ENCODE results near the gene ATP6V1G1.

ATP6V1G1 gene

DNA sequence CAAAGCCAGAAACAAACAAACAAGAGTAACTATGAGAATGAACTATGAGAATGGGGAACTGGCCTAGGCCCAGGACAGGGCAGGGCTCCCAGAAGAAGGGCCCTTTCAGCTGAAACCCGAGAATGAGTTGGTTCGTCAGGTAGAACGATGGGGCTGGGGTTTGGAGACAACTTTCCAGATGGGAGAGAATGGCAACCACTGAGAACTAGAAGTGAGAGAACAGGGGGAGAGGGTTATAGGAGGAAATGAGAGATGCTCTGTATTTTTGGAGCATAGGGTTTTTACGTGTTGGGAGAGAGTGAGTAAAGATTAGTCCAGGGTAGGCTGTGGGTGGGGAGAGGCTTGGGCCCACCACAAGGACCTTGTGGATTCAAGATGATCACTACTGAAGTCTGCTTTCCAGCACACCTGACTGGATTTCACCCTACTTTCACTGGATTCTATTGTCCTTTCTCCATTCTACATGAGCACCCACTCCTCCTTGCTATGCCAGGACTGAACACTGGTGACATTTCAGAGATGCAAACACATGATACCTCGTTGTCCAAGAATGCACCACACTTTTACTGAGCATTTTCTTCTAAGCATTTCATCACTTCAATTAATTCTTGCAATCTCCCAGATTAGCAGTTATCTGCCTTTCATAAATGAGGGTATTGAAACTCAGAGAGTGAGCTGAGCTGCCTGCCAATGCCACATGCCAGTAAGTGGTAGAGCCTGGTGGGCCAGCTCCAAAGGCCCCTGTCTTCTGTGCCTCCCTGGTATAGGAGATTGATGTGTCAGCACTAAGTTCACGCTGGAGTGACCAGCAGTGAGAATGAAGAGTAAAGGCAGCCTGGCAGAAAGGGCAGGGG lies 20.3 kb downstream of the ATP6V1G1 start:
- H3K4me3 ChIP-seq (ENCODE audit: low read depth in 1 of 5, low read length in 5 of 5) = no peak overlapping the region
- H3K27ac ChIP-seq (ENCODE audit: low read depth, low read length) = peak overlapping the region; percentile 82
- peaks cover 10 to 67% (median 50%) of the 10 kb centered on the region in 5 donors for H3K4me1 ChIP-seq (ENCODE audit: control insufficient read depth in 5 of 5, insufficient read depth in 5 of 5, low read length in 5 of 5)
- no peak overlapping the region for H3K9ac ChIP-seq (ENCODE audit: low read length in 5 of 5)
- no peaks in the 10 kb centered on the region for H3K9me3 ChIP-seq (ENCODE audit: control insufficient read depth in 5 of 5, low read length in 5 of 5)
- H3K27me3 ChIP-seq (ENCODE audit: control insufficient read depth in 5 of 5, insufficient read depth in 4 of 5, low read length in 5 of 5) = no peaks in the 10 kb centered on the region
- H3K36me3 ChIP-seq (ENCODE audit: control insufficient read depth in 5 of 5, insufficient read depth in 5 of 5, low read length in 5 of 5) = no peaks in the 10 kb centered on the region

GRCh38 chr9:114608525-114608796 lies 20.9 kb downstream of the ATP6V1G1 start:
- Histone ChIP-seq H3K27me3 (ENCODE audit: control insufficient read depth in 5 of 5, insufficient read depth in 4 of 5, low read length in 5 of 5) (no peaks in the 10 kb centered on the region), H3K27ac (ENCODE audit: low read depth, low read length) (no peak overlapping the region), H3K4me3 (ENCODE audit: low read depth in 1 of 5, low read length in 5 of 5) (no peak overlapping the region), H3K9me3 (ENCODE audit: control insufficient read depth in 5 of 5, low read length in 5 of 5) (no peaks in the 10 kb centered on the region), H3K4me1 (ENCODE audit: control insufficient read depth in 5 of 5, insufficient read depth in 5 of 5, low read length in 5 of 5) (peaks cover 10 to 67% (median 56%) of the 10 kb centered on the region in 5 donors), H3K36me3 (ENCODE audit: control insufficient read depth in 5 of 5, insufficient read depth in 5 of 5, low read length in 5 of 5) (no peaks in the 10 kb centered on the region), H3K9ac (ENCODE audit: low read length in 5 of 5) (no peak overlapping the region)

- H3K4me1 ChIP-seq (ENCODE audit: control insufficient read depth in 5 of 5, insufficient read depth in 5 of 5, low read length in 5 of 5) = peaks cover 12 to 52% (median 47%) of the 10 kb centered on the region in 5 donors
- H3K9ac ChIP-seq (ENCODE audit: low read length in 5 of 5) = peak overlapping the region; percentile 68 to 86 (median 78)
- peak overlapping the region; percentile 81 for H3K27ac ChIP-seq (ENCODE audit: low read depth, low read length)
- H3K9me3 ChIP-seq (ENCODE audit: control insufficient read depth in 5 of 5, low read length in 5 of 5) = no peaks in the 10 kb centered on the region
- peak overlapping the region; percentile 75 to 85 (median 77) for H3K4me3 ChIP-seq (ENCODE audit: low read depth in 1 of 5, low read length in 5 of 5)
- no peaks in the 10 kb centered on the region for H3K36me3 ChIP-seq (ENCODE audit: control insufficient read depth in 5 of 5, insufficient read depth in 5 of 5, low read length in 5 of 5)
- no peaks in the 10 kb centered on the region for H3K27me3 ChIP-seq (ENCODE audit: control insufficient read depth in 5 of 5, insufficient read depth in 4 of 5, low read length in 5 of 5)
These were observed 24.1 kb downstream of the ATP6V1G1 start for GRCh38 chr9:114611516-114612271.

DNA sequence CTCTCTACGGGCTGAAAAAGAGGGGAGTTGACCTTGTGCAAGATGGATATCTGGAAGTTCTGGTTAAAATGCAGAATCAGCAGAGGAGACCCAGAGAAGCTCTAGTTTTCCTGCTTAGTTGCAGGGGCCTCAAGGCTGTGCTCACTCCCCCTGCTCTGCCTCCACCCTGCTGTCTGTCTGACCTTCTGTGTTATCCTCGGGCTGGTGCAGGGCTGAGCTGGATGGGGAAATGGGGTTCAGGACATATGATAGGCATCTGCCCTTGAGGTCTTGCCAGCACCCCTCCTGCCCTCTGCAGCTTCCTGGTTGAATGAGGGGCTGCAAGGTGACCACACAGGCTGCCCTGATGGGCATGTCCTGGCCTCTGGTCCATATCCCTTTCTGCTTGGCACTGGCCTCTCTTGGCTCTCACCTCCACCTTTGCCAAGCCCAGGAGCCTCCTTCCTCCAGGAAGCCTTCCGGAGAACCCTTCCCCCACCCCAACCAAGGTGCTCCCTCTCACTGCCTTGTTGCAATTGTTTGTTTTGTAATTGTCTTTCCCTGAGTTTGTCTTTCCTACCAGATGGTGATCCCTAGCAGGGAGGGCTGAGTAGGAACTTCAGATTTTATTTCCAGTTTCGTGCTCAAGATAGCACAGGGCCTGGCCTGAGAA lies 24.8 kb downstream of the ATP6V1G1 start:
- no peaks in the 10 kb centered on the region for H3K27me3 ChIP-seq (ENCODE audit: control insufficient read depth in 5 of 5, insufficient read depth in 4 of 5, low read length in 5 of 5)
- peaks cover 11 to 51% (median 48%) of the 10 kb centered on the region in 5 donors for H3K4me1 ChIP-seq (ENCODE audit: control insufficient read depth in 5 of 5, insufficient read depth in 5 of 5, low read length in 5 of 5)
- peak overlapping the region; percentile 75 to 85 (median 77) for H3K4me3 ChIP-seq (ENCODE audit: low read depth in 1 of 5, low read length in 5 of 5)
- H3K9ac ChIP-seq (ENCODE audit: low read length in 5 of 5) = peak overlapping the region; percentile 68 to 86 (median 78)
- no peaks in the 10 kb centered on the region for H3K36me3 ChIP-seq (ENCODE audit: control insufficient read depth in 5 of 5, insufficient read depth in 5 of 5, low read length in 5 of 5)
- peak overlapping the region; percentile 81 for H3K27ac ChIP-seq (ENCODE audit: low read depth, low read length)
- no peaks in the 10 kb centered on the region for H3K9me3 ChIP-seq (ENCODE audit: control insufficient read depth in 5 of 5, low read length in 5 of 5)

DNA sequence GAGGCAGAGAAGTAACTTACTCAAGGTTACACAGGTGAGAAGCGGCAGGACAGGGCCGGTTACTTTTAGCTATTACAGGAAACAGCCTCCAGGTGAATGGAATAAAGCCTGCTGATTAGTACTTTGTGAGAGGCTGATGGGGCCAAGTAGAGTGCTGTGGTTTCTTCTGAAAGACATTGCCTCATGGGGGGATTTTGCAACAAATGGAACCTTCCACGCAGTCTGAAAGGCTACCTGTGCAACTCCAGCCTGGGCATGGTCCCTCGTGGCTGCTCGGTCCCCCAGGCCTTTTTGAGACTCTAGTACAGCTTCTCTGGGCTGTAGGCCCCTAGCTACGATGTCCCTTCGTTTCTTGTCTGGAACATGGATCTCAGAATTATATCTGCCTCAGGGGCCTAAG lies 25.5 kb downstream of the ATP6V1G1 start:
- Histone ChIP-seq H3K4me3 (ENCODE audit: low read depth in 1 of 5, low read length in 5 of 5) (peak overlapping the region in 1 of 5 donors; percentile 79), H3K27ac (ENCODE audit: low read depth, low read length) (peak overlapping the region; percentile 81), H3K27me3 (ENCODE audit: control insufficient read depth in 5 of 5, insufficient read depth in 4 of 5, low read length in 5 of 5) (no peaks in the 10 kb centered on the region), H3K9ac (ENCODE audit: low read length in 5 of 5) (peak overlapping the region in 1 of 5 donors; percentile 39), H3K4me1 (ENCODE audit: control insufficient read depth in 5 of 5, insufficient read depth in 5 of 5, low read length in 5 of 5) (peaks cover 11 to 54% (median 46%) of the 10 kb centered on the region in 5 donors), H3K36me3 (ENCODE audit: control insufficient read depth in 5 of 5, insufficient read depth in 5 of 5, low read length in 5 of 5) (peaks cover 0 to 1% (median under 1%) of the 10 kb centered on the region in 5 donors), H3K9me3 (ENCODE audit: control insufficient read depth in 5 of 5, low read length in 5 of 5) (no peaks in the 10 kb centered on the region)

DNA sequence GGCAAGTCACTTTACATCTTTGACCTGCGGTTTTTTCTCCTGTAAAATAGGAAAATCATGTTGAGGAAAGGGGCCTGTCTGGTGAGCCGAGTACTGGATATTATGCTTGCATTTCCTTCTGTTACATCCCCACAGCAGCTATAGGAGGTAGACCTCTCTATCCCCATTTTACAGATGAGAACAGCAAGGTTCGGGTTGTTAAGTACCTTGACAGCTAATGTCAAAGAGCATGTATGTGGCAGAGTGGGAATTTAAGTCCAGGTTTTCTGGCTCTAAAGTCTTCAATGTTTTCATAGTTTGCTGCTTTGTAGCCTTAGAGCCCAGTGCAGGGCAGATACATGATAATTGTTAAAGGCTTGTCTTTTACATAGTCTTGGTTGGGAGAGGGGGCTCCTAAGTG lies 26.4 kb downstream of the ATP6V1G1 start:
- no peak overlapping the region for H3K27ac ChIP-seq (ENCODE audit: low read depth, low read length)
- peaks cover 11 to 57% (median 46%) of the 10 kb centered on the region in 5 donors for H3K4me1 ChIP-seq (ENCODE audit: control insufficient read depth in 5 of 5, insufficient read depth in 5 of 5, low read length in 5 of 5)

DNA sequence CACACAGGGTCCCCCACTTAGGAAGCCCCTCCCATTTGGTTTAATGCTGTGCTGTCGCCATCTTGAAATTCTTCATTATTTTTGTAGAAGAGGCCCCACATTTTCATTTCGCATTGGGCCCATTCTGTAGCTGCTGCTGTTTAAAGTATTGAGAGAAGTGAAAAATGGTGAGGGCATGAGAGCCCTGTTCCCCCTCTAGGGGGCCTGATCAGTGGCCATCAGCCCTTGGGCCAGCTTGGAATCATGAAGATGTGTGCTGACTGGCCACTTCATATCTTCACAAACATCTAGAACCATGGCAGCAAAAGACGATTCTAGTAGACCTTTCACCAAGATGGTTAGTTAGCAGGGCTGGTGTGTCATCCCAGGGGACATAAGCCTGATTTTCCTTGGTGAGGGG lies 26.8 kb downstream of the ATP6V1G1 start:
- H3K9ac ChIP-seq (ENCODE audit: low read length in 5 of 5) = no peak overlapping the region

More for the DNA sequence above, 26.4 kb downstream of the ATP6V1G1 start:
- no peak overlapping the region for H3K4me3 ChIP-seq (ENCODE audit: low read depth in 1 of 5, low read length in 5 of 5)
- H3K27me3 ChIP-seq (ENCODE audit: control insufficient read depth in 5 of 5, insufficient read depth in 4 of 5, low read length in 5 of 5) = no peaks in the 10 kb centered on the region
- no peak overlapping the region for H3K9ac ChIP-seq (ENCODE audit: low read length in 5 of 5)
- H3K36me3 ChIP-seq (ENCODE audit: control insufficient read depth in 5 of 5, insufficient read depth in 5 of 5, low read length in 5 of 5) = peaks cover 0 to 7% (median 2%) of the 10 kb centered on the region in 5 donors
- no peaks in the 10 kb centered on the region for H3K9me3 ChIP-seq (ENCODE audit: control insufficient read depth in 5 of 5, low read length in 5 of 5)

GRCh38 chr9:114616684-114617520 lies 29.3 kb downstream of the ATP6V1G1 start:
- H3K4me1 ChIP-seq (ENCODE audit: control insufficient read depth in 5 of 5, insufficient read depth in 5 of 5, low read length in 5 of 5) = peaks cover 11 to 52% (median 41%) of the 10 kb centered on the region in 5 donors
- H3K27ac ChIP-seq (ENCODE audit: low read depth, low read length) = peak overlapping the region; percentile 62
- no peaks in the 10 kb centered on the region for H3K27me3 ChIP-seq (ENCODE audit: control insufficient read depth in 5 of 5, insufficient read depth in 4 of 5, low read length in 5 of 5)
- H3K9ac ChIP-seq (ENCODE audit: low read length in 5 of 5) = peak overlapping the region in 4 of 5 donors; percentile 29 to 63 (median 38)
- H3K9me3 ChIP-seq (ENCODE audit: control insufficient read depth in 5 of 5, low read length in 5 of 5) = no peaks in the 10 kb centered on the region
- H3K4me3 ChIP-seq (ENCODE audit: low read depth in 1 of 5, low read length in 5 of 5) = no peak overlapping the region
- H3K36me3 ChIP-seq (ENCODE audit: control insufficient read depth in 5 of 5, insufficient read depth in 5 of 5, low read length in 5 of 5) = peaks cover 2 to 14% (median 4%) of the 10 kb centered on the region in 5 donors

More for the DNA sequence above, 26.8 kb downstream of the ATP6V1G1 start:
- Histone ChIP-seq H3K36me3 (ENCODE audit: control insufficient read depth in 5 of 5, insufficient read depth in 5 of 5, low read length in 5 of 5) (peaks cover 2 to 10% (median 3%) of the 10 kb centered on the region in 5 donors), H3K4me1 (ENCODE audit: control insufficient read depth in 5 of 5, insufficient read depth in 5 of 5, low read length in 5 of 5) (peaks cover 11 to 57% (median 46%) of the 10 kb centered on the region in 5 donors), H3K4me3 (ENCODE audit: low read depth in 1 of 5, low read length in 5 of 5) (no peak overlapping the region), H3K9me3 (ENCODE audit: control insufficient read depth in 5 of 5, low read length in 5 of 5) (no peaks in the 10 kb centered on the region), H3K27ac (ENCODE audit: low read depth, low read length) (no peak overlapping the region), H3K27me3 (ENCODE audit: control insufficient read depth in 5 of 5, insufficient read depth in 4 of 5, low read length in 5 of 5) (no peaks in the 10 kb centered on the region)

DNA sequence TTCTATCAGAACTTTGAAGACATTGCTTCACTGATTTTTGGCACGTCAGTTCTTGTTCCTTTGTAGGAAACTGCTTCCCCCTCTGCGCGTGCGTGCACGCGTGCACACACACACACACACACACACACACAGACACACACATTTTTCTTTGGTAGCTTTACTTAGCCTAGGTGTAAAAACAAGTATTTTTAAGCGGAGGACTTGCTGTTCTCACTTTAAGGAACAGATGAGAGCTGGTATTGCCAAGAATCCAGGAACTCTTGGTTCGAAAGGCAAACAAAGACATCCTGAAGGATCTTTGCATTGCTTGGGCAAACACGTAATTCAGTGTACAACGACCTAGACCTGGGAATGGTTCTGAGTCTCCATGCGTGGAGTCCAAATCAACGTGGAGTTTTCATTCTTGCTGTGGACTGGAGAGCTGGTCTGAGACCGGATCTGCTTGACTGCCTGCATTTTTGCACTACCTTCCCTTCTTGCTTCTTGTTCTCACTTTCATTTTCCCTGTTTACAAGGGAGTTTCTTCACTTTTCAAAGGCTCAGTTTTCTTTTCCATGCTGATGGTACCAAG lies 31.7 kb downstream of the ATP6V1G1 start:
- Histone ChIP-seq H3K9me3 (ENCODE audit: control insufficient read depth in 5 of 5, low read length in 5 of 5) (no peaks in the 10 kb centered on the region), H3K36me3 (ENCODE audit: control insufficient read depth in 5 of 5, insufficient read depth in 5 of 5, low read length in 5 of 5) (peaks cover 2 to 16% (median 4%) of the 10 kb centered on the region in 5 donors), H3K4me3 (ENCODE audit: low read depth in 1 of 5, low read length in 5 of 5) (peak overlapping the region in 4 of 5 donors; percentile 20 to 49 (median 42)), H3K9ac (ENCODE audit: low read length in 5 of 5) (peak overlapping the region in 1 of 5 donors; percentile 58), H3K27me3 (ENCODE audit: control insufficient read depth in 5 of 5, insufficient read depth in 4 of 5, low read length in 5 of 5) (no peaks in the 10 kb centered on the region), H3K27ac (ENCODE audit: low read depth, low read length) (peak overlapping the region; percentile 2), H3K4me1 (ENCODE audit: control insufficient read depth in 5 of 5, insufficient read depth in 5 of 5, low read length in 5 of 5) (peaks cover 4 to 38% (median 27%) of the 10 kb centered on the region in 5 donors)

Data from subcutaneous abdominal adipose tissue (tissue), 5 donors.